GM19099 (cell line): ENCODE data around the gene SERAC1.

Experiments used
- POLR2A ChIP-seq: IDR thresholded peaks from 3 replicates; pipeline ENCODE4 v1.6.1; 2011; ENCODE audit warnings: low read depth; ENCODE audit not compliant: insufficient read length; ENCODE audit errors: extremely low read depth

The SERAC1 gene

GRCh38 chr6:158087224-158087867 lies 80.7 kb downstream of the SERAC1 start:
- no peak for TF ChIP-seq POLR2A

- TF ChIP-seq POLR2A = no peak
Observed at GRCh38 chr6:158086504-158087223, 81.4 kb downstream of the SERAC1 start.

DNA sequence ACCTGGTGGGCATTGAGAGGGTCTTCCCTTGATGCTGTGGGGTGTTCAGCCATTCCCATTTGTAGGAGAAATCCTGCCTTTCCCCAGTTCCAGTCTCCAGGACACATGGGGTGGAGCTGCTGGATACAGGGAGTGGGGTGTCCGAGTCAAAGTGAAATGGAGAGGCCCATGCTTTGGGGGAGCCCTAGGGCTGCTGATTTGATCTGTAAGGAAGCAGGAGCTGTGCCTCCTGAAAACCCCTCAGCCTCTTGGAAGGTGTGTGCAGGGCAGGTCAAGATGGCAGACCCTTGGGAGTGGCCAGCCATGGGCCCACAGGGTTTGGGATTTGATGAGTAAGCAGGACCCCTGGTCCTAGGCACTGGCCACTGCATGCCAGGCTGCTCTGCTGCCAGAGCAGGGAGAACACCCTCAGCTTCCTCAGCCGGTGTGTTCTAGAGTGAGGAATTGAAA lies 82.0 kb downstream of the SERAC1 start:
- TF ChIP-seq POLR2A = no peak

GRCh38 chr6:158085261-158086053 lies 82.6 kb downstream of the SERAC1 start:
- no peak for TF ChIP-seq POLR2A

- no peak for TF ChIP-seq POLR2A
Observed at GRCh38 chr6:158083455-158084325, 84.4 kb downstream of the SERAC1 start.

DNA sequence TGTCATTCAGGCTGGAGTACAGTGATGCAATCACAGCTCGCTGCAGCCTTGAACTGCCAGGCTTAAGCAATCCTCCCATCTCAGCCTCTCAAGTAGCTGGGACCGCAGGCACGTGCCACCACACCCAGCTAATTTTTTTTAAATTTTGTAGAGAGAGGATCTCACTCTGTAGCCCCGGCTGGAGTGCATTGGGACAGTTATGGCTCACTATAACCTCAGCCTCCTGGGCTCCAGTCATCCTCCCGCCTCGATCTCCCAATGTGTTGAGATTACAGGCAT lies 86.5 kb downstream of the SERAC1 start:
- TF ChIP-seq POLR2A = no peak

GRCh38 chr6:158080849-158081656 lies 87.0 kb downstream of the SERAC1 start:
- TF ChIP-seq POLR2A = no peak

DNA sequence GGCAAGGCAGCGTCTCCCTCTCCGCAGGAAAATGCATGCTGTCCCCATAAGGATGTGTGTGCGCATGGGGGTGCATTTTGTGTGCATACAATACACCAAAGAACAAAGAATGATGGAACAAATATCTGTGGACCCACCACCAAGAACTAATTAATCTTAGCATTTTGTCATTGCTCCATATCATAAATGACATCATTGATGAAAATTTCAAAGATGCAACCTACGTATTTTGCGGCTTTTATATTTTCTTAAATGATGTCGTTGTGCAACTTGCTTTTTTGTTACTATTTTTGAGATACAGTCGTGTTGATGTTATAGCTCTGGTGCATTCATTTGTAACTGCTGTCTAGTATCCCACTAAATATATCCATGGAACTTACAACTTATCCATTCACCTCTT lies 89.7 kb downstream of the SERAC1 start:
- TF ChIP-seq POLR2A = no peak

GRCh38 chr6:158077676-158078075 lies 90.4 kb downstream of the SERAC1 start:
- TF ChIP-seq POLR2A = no peak

DNA sequence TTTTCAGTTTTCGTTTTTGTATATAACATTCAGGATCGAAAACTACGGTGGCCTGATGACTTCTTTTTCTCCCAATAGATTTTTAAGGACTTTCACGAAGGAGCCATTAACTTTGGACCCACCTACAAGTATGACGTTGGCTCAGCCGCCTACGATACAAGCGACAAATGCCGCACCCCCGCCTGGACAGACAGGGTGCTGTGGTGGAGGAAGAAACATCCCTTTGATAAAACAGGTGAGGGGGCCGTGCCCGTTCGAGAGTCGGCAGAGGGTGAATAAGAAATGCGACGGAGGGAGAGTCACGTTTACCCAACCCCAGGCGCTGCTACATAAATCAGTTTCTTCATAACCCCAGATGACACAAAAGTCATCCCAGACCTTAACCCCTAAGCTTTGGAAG lies 91.5 kb downstream of the SERAC1 start:
- TF ChIP-seq POLR2A = no peak

DNA sequence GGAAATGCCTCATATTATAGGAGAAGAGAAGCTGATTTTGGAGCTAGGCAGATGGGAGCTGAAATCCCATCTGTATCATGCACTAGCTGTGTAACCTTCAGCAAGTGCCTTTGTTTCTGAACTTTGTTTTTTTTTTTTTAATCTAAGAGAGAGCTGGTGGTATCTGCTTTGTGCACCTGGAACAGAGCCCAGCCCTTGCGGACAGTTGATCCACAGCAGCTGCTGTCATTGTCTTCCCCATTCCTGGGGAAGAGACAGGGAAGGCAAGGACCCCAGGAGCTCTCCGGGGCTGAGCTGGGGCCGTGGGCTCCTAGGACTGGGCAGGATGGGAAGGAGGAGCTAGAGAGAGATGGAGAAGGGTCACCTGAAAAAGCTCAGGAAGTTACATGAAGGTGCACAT lies 94.3 kb downstream of the SERAC1 start:
- TF ChIP-seq POLR2A = no peak

DNA sequence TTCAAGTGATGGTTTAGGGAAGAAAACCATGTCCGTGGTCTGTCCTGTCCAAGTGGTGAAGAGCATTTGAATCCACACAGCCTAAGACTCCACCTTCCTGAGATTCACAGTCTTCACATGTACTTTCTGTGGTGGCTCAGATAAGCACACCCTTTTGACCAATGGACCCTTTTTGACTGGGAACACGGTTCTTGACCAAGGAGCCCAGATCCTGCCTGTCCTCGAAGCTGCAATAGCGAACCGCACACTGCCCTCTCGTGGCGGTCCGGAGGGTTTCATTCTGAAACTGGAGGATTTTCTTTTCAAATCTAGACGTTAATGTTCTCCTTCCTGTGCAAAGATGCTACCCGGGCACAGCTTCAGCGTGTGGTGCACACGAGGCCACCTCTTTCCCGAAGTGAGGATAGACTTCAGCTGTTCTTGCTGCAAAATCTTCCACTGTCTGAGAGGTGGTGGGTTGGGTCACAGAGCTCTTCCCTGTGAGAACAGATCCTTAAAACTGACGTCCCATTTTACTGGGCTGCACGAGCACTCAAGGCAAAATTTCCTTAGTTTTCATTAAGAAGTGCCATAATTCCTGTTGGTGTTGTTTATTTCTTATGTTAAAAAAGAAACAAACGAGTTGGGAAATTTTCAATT lies 95.9 kb downstream of the SERAC1 start:
- TF ChIP-seq POLR2A = no peak

DNA sequence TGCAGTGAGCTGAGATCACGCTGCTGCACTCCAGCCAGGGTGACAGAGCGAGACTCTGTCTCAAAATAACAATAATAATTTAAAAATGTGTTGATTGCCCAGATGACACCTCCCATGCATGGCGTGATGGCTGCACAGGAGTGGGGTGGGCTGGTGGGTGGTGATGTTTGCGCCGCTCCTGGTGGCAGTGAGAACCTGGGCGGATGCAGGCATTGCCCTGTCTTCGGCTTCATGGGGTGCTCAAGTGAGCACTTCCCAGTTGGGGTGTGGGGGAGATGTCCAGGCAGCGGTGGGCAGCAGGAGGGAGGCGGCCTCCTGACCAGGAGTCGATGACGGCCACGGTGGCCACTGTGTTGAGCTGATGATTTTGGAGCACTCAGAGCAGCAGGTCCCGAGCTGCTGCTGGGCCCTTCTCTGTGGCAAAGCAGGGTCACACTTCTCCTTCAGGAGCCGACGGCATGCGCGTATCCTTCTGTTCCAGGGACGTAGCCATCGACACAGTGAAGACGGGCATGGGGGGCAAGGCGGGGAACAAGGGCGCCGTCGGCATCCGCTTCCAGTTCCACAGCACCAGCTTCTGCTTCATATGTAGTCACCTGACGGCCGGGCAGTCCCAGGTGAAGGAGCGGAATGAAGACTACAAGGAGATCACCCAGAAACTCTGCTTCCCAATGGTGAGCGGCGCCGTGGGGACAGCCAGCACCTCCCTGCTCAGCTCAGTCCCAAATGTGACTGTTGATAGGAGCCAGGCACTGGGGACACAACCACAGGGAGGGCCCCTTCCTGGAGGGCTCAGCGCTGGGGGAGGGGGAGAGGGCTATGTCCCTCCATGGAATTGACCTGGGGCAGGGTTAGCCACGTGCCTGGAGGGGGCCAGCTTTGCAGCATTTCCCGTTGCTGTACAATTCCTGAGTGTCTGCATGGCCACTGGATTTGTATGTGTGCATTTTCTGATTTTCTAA lies 96.7 kb downstream of the SERAC1 start:
- no peak for TF ChIP-seq POLR2A
